Activated naive CD4-positive, alpha-beta T cell treated with anti-CD3 and anti-CD28 coated beads, Interleukin-2, amount 50 U/mL, for 72 hours (primary cell): ENCODE data around the gene TNPO2. TPM values are rescaled to one million over a fixed set of nuclear protein-coding genes. Genes with fewer than 3 reads are reported as not detected.
"Not testable (repeated sequence)": the region's sequence is repeated elsewhere in the genome, so short reads cannot be mapped to it uniquely, and the experiment has no call there.

ENCODE experiments used
- ATAC-seq, 2 donors: fragments of 150-1000 bp; cut with Tn5 transposase; 2 replicates each; pipeline ENCODE4 v1.10.0; 2021; ENCODE audit warnings: mild to moderate bottlenecking in 2 of 2, moderate library complexity in 2 of 2
- DNase-seq, 2 donors: peaks; one replicate each; pipeline ENCODE4 v3.0.0; 2021 to 2022; ENCODE audit warnings: low spot score in 2 of 2
- H3K27ac Mint-ChIP-seq, 2 donors: one replicate each; pipeline ENCODE4 v1.8.0; 2022; ENCODE audit warnings: mild to moderate bottlenecking in 2 of 2, mixed read lengths in 2 of 2
- H3K36me3 Mint-ChIP-seq, 2 donors: one replicate each; pipeline ENCODE4 v1.8.0; 2022; ENCODE audit warnings: mixed read lengths in 2 of 2
- H3K9me3 Mint-ChIP-seq, 2 donors: one replicate each; pipeline ENCODE4 v1.8.0; 2022; ENCODE audit warnings: mixed read lengths in 2 of 2
- total RNA-seq, 2 donors: library from RNA; stranded (reverse); gene quantifications; one replicate each; pipeline ENCODE4 v1.2.3, GENCODE V29; 2022

Gene TNPO2
- total RNA-seq, 2 donors from 2014 or later: 89.6 to 100 TPM

DNA sequence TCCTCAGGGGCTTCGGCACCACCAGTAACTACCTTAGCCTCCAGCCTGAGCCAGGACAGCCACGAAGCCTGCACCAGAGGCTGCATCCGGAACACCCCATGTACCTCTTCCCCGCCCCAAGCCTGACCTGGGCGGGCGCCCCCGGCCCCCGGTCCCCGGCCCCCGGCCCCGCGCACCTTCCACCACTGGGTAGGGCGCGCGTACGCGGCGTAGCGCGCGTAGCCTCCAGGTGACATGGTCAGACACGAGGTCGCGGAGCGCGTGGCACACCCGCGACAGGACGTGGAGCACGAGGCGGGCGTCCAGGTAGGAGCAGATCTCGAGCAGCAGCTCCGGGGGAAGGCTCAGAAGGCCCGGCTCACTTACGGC lies 27.8 kb downstream of the TNPO2 start:
- H3K36me3 Mint-ChIP-seq: peaks cover 0 to 8% of the 10 kb centered on the region in 2 donors
- no peak for DNase-seq
- no peaks in the 10 kb centered on the region for H3K9me3 Mint-ChIP-seq
- ATAC-seq: peak; percentile 15 to 39
- peak overlapping the region; percentile 36 to 89 for H3K27ac Mint-ChIP-seq

DNA sequence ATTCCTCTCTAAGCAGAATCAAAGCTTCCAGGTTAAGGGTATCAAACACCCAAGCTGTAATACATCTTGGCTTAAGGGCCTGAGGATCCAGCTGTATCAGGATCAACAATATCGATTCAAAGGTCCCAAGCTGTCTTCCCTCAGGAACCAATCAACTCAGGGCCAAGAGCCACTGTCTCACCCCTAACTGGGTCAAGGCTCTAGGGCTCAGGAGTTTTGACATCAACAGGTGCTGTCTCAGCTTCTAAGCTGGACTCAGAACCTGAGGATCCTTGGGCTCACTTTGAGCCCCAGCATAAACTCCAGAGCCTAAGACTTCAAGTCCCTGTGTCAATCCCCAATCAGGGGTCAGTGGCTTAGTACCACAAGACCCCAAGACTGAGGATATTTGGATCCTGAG lies 28.2 kb downstream of the TNPO2 start:
- Mint-ChIP-seq H3K27ac (peak overlapping the region in 1 of 2 donors; percentile 36), H3K9me3 (no peaks in the 10 kb centered on the region), H3K36me3 (peaks cover 0 to 8% of the 10 kb centered on the region in 2 donors)
- DNase-seq (no peak), ATAC-seq (no peak)

DNA sequence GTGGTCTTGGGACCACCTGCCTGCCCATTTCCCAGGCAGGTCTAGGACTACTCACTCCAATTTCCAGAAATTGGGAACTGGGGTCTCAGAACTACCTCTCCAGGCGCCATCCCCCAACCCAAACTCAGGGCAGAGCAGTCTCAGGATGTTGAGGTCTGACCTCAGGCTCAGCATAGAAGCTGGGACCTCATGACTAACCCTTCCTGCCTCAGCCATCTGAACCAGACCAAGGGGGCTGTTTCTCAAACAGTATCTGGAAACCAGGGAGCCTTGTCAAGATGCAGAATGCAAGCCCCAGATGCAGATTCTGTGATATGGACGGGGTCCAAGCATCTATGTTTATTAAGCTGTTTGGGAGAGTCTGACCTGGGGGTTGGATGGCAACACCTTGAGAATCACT lies 28.6 kb downstream of the TNPO2 start:
- Mint-ChIP-seq H3K27ac (no peak overlapping the region), H3K9me3 (no peaks in the 10 kb centered on the region), H3K36me3 (peaks cover 0 to 8% of the 10 kb centered on the region in 2 donors)
- no peak for ATAC-seq
- no peak for DNase-seq

DNA sequence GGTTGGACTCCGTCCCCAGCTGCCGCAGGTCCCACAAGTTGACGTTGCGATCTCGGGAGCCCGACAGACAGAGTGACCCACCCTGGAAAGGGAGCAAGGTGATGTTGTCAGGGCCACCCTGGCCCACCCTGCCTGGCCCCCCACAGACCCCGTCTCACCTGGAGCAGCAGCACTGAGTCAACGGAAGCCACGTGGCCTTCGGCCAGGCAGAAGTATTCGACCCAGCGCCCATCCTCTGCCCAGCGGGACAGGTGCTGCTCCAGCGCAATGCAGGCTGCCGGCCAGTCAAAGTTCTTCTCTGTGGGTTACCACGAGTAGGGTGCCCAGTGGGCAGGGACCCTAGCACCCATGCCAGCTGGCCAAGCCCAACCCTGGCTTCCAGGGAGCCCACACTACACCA lies 29.1 kb downstream of the TNPO2 start:
- Mint-ChIP-seq H3K27ac (no peak overlapping the region), H3K9me3 (no peaks in the 10 kb centered on the region), H3K36me3 (peaks cover 0 to 8% of the 10 kb centered on the region in 2 donors)
- ATAC-seq (no peak), DNase-seq (no peak)

DNA sequence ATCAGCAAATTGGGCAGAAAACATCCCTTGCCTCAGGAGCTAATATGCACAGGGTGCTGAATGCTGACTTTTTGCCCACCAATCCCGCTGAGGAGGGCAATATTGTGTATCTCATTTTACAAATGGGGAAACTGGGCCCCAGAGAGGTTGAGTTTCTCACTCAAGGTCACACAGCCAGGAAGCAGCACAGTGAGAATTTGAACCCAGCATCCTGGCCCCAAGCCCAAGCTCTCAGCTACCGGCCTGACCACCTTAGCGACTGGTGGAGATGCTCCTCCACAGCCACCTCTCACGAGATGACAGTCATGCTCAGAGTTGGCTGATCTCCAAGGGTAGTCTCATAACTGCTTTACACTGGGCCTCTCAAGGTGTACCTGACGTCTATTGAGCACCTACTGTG lies 30.8 kb downstream of the TNPO2 start:
- H3K9me3 Mint-ChIP-seq: no peaks in the 10 kb centered on the region
- no peak for ATAC-seq
- no peak for DNase-seq
- peaks cover 0 to 4% of the 10 kb centered on the region in 2 donors for H3K36me3 Mint-ChIP-seq
- H3K27ac Mint-ChIP-seq: no peak overlapping the region

DNA sequence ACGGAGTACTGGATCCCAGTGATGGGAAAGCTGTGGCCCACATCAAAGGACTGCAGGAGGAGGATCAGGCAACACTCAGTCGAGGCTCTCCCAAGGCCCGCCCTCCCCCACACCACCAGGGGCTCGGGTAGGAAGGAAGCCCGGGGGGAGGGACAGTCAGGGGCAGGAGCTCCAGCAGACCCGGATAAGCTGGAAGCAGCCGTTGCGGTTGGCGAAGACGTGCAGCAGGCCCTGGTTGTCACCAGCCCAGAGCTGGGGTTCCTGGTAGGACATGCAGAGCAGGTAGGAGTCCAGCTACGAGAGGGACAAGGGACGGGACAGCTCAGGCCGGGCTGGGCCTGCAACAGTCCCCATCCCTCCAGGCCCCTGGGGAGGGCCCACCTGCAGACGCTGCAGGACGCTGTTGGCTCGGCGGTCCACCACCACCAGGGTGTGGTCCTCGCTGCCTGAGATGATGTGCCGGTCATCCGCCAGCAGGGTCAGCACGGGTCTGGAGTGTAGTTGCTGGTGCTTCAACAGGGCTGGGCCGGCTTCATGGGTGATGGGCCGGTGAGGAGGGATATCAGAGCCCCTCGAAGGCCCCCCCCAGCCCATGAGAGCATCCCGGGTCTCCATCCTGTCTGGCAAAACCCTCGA lies 34.0 kb downstream of the TNPO2 start:
- ATAC-seq (peak in 1 of 2 donors; percentile 19), DNase-seq (no peak)
- H3K27ac Mint-ChIP-seq: no peak overlapping the region
- H3K9me3 Mint-ChIP-seq: no peaks in the 10 kb centered on the region
- no peaks in the 10 kb centered on the region for H3K36me3 Mint-ChIP-seq

DNA sequence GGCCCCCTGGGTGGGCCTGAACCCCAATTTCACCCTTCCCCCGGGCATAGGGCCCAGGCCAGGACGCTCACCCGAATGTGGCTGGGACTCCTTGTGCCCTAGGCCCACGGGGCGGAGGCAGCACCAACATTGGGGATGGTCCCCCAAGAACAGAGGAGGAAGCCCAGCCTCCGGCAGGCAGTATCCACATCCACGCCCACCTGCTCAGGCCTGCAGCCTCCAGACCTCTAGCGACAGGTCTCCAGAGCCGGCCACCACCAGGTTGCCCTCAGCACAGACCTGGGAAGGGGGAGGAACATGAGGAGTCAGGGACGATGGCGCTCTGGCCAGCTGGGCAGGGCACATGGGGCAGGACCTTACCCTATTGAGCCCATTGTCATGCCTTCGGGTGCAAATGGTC lies 34.7 kb downstream of the TNPO2 start:
- peak overlapping the region in 1 of 2 donors; percentile 64 for H3K27ac Mint-ChIP-seq

DNA sequence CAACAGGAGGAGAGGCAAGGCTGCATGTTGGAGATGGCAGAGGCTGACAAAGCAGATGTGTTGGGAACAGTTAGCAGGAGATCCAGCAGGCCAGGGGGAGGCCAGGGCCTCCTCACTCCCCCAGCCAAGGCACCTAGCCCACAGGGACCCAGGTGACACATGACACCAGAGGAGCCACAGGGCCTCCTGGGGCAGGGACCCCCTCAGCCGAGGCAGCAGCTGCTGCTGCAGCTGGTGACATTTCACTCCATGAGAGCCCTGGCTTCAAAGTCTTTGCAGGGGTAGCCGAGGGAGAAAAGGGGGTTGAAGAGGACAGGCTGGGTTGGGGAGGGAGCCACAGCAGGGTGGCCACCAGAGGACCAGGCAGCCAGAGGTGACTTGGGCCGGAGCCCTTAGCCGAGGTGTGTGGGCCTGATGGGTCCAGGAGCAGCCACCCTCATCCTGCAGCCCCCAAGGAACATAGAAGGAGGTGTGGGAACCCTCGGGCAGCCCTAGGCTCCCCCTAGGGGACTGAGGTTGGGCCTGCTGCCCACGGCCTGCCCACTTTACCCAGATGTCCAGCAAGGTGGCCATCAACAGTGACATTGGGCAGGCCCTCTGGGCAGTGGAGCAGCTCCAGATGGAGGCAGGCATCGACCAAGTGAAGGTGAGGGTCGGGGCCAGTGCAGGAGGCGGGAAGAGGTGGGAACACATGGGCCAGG lies 36.1 kb downstream of the TNPO2 start, which contains the start of gene GNG14:
Gene GNG14, plus strand, starts transcription at position 503 of the 701 bp plus-strand sequence. Its CDS starts 51 bp downstream, at position 554.
- ATAC-seq (peak in 1 of 2 donors; percentile 14), DNase-seq (no peak)
- Mint-ChIP-seq H3K36me3 (no peaks in the 10 kb centered on the region), H3K27ac (peak within 1 kb of the TSS; percentile 37 to 64), H3K9me3 (no peaks in the 10 kb centered on the region)

More for the DNA sequence above, 34.7 kb downstream of the TNPO2 start:
- H3K36me3 Mint-ChIP-seq: no peaks in the 10 kb centered on the region
- DNase-seq (no peak), ATAC-seq (no peak)
- no peaks in the 10 kb centered on the region for H3K9me3 Mint-ChIP-seq

DNA sequence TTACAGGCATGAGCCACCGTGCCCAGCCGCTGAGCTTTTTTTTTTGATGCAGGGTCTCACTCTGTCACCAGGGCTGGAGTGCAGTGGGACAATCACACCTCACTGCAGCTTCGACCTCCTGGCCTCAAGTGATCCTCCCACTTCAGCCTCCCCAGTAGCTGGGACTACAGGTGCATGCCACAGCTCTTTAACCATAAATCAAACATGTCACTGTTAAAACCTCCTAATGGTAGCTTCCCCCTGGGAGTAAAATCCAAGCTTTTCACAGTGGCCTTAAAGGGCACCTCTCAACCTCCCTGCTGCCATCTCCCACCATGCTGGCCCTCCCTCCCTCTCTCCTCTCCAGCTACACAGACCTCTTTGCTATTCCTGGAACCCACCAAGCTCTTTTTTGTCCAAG lies 37.9 kb downstream of the TNPO2 start:
- Mint-ChIP-seq H3K27ac (peak overlapping the region in 1 of 2 donors; percentile 3), H3K36me3 (peaks cover 4 to 9% of the 10 kb centered on the region in 2 donors), H3K9me3 (no peaks in the 10 kb centered on the region)
- DNase-seq: no peak
- no peak for ATAC-seq

DNA sequence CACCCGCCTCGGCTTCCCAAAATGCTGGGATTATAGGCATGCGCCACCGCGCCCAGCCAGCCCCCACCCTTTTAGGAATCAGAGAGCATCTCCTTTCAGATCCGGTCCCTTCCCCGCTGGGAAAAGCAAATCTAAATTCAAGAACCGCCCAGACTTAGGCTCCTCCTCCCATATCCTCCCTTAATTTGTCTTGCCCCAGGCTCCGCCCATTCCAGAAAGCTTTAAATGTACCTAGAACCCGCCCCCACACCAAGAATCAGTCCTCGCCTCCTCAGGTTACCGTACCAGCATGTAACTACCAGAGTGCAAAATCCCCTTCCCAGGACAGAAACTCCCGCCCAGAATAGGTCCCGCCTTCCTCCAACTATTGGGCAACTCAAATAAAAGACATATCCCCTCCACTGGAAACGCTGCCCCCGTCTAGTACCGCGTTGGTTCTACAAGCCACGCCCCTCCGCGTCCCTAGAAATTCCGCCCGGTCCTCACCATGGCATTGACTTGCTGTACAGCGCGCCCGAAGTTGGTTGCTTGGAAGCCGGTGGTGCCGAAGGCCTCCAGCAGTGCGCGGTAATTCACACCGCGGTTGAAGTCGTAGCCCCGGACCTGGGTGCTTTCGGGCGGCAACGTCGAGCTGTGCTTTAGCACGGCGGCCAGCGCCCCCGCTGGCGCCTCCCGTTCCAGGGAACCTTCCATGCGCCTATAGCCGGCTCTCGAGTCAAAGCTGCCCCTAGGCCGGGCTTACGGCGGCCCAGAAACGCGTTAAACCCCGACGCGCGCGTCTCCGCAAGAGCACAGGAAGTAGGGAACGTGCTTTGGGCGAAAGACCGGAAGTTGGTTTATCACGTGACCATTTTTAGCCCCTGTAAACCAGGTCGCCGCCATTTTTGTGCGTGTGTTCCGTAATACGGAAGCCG lies 42.4 kb downstream of the TNPO2 start, which contains the start of gene DHPS:
Gene DHPS, minus strand, starts transcription at position 807 of the 914 bp plus-strand sequence. Its CDS starts 114 bp downstream, at position 693.
- peak within 1 kb of the TSS; percentile 98 to 99 for H3K27ac Mint-ChIP-seq
- H3K9me3 Mint-ChIP-seq: no peaks in the 10 kb centered on the region
- H3K36me3 Mint-ChIP-seq: peaks cover 20 to 30% of the 10 kb centered on the region in 2 donors
- peak; percentile 87 to 92 for ATAC-seq
- DNase-seq: peak; percentile 88 to 90

DNA sequence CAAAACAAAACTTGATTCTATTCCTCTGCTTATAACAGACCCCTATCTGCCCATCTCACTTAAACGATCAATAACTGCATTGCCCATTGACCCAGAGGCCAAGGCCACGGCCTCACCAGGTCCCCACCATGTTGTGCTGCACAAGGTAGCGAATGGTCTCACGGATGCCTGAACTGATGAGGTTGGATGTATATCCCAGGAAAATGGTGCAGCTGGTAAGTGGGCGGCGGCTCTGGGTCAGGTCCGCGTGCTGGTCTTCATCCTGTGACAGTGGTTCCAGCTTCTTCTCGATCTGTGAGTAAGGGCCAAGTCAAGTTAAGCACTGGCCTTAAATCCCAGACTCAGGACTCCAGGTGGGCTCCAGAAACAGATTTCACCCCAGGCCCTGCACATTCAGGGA lies 43.7 kb downstream of the TNPO2 start:
- ATAC-seq (no peak), DNase-seq (no peak)
- H3K36me3 Mint-ChIP-seq: peaks cover 20 to 33% of the 10 kb centered on the region in 2 donors
- peak overlapping the region in 1 of 2 donors; percentile 22 for H3K27ac Mint-ChIP-seq
- H3K9me3 Mint-ChIP-seq: no peaks in the 10 kb centered on the region

DNA sequence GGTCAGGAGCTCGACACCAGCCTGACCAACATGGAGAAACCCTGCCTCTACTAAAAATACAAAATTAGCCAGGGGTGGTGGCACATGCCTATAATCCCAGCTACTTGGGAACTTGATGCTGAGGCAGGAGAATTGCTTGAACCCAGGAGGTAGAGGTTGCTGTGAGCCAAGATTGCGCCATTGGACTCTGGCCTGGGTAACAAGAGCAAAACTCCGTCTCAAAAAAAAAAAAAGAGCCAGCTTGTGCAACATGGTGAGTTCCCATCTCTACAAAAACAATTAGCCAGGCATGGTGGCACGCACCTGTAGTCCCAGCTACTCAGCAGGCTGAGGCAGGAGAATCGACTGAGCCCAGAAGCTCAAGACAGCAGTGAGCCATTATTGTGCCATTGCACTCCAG lies 45.7 kb downstream of the TNPO2 start:
- not testable (repeated sequence) for H3K9me3 Mint-ChIP-seq, ATAC-seq, H3K27ac Mint-ChIP-seq, DNase-seq
- H3K36me3 Mint-ChIP-seq: peaks cover 20 to 33% of the 10 kb centered on the region in 2 donors

DNA sequence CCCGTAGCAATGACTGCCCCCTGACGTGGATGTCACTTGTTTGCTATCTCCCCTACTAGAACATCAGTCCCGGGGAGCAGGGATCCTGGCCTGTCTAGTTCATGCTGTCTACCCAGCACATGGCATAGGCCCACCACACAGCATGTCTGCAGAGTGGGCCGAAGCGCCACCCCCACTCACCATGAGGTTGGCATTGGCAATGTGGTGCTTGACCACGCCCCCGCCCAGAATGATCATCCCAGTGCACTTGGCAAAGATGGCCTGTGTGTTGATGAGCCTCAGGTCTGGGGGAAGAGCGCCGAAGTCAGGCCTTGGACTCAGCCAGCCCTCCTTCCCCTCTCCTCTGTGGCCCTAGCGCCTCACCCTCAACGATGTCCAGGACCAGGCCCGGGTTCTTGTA lies 46.8 kb downstream of the TNPO2 start:
- DNase-seq: no peak
- ATAC-seq: no peak
- no peak overlapping the region for H3K27ac Mint-ChIP-seq
- H3K9me3 Mint-ChIP-seq: no peaks in the 10 kb centered on the region
- peaks cover 20 to 33% of the 10 kb centered on the region in 2 donors for H3K36me3 Mint-ChIP-seq

DNA sequence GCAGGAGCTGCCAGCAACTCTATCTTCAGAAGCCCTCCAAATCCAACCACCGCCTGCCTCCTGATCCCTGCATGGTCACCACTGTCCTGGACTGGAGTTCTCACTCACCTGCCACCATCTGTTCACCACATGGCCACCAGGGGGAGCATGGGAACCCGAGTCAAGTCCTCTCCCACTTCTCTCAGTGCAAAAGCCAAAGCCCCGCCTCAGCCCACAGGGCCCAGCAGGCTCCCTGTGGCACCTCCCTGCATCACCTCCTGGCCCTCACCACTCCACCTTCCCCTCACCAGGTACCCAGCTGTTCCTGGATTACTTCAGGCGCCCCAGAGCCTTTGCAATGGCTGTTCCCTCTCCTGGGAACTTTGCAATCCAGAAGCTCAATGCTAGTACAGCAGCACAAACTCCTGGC lies 47.3 kb downstream of the TNPO2 start:
- Mint-ChIP-seq H3K36me3 (peaks cover 20 to 29% of the 10 kb centered on the region in 2 donors), H3K27ac (peak overlapping the region; percentile 6 to 66), H3K9me3 (no peaks in the 10 kb centered on the region)
- DNase-seq (peak; percentile 82 to 93), ATAC-seq (peak; percentile 32 to 38)

DNA sequence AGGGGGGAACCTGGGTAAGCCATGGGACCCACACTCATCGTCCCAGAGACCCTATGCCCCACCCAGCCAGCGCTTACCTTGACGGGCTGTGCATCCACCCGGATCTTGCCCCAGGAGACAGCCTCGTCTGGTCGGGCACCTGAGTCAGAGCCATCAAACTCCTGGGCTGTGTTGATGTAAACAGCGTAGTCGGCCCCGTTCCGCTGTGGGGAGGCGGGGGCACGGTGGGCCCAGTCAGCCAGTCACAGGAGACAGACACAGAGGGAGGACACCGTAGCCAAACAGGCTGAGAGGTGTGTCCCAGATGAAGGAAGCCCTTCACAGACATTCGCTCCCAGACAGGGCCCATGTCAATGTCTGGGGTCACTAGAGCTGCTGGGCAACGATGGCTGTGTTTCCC lies 47.8 kb downstream of the TNPO2 start:
- H3K9me3 Mint-ChIP-seq: no peaks in the 10 kb centered on the region
- DNase-seq (no peak), ATAC-seq (peak in 1 of 2 donors; percentile 1)
- H3K27ac Mint-ChIP-seq: peak overlapping the region; percentile 36 to 66
- H3K36me3 Mint-ChIP-seq: peaks cover 17 to 25% of the 10 kb centered on the region in 2 donors

DNA sequence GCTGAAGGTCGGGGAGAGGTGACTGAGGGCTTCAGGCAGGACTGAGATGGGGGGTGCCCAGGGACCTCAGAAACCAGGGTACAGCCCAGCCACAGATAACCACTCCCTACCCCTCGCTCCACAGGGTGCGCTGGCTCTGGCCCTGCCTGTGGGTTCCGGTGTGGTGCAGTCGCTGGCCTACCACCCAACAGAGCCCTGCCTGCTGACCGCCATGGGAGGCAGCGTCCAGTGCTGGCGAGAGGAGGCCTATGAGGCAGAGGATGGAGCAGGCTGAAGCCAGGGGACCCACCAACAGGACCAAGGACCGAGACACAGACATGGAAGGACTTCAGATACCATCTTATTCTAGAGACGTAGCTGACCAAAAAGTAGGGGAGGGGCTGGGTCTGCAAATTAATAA lies 48.3 kb downstream of the TNPO2 start:
- Mint-ChIP-seq H3K36me3 (peaks cover 14 to 26% of the 10 kb centered on the region in 2 donors), H3K9me3 (no peaks in the 10 kb centered on the region), H3K27ac (peak overlapping the region; percentile 25 to 36)
- no peak for DNase-seq
- ATAC-seq: no peak

DNA sequence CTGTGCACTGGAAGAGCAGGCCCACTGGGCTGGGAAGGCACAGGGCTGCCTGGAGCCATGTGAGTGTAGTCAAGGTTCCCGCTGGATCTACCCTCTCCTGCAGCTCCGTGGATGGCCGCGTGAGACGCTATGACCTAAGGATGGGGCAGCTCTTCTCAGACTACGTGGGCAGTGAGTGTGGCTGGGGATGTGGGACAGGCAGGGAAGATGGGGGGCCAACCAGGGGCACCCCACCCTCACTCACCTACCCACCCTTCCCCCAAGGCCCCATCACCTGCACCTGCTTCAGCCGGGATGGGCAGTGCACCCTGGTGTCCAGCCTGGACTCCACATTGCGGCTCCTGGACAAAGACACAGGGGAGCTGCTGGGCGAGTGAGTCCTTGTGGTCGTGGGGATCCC lies 51.0 kb downstream of the TNPO2 start:
- peaks cover 24 to 35% of the 10 kb centered on the region in 2 donors for H3K36me3 Mint-ChIP-seq
- DNase-seq (no peak), ATAC-seq (no peak)
- H3K9me3 Mint-ChIP-seq: no peaks in the 10 kb centered on the region
- H3K27ac Mint-ChIP-seq: no peak overlapping the region
